CD14-positive monocyte (primary cell): ENCODE data around the gene TMEM198. TPM values are rescaled to one million over a fixed set of nuclear protein-coding genes. Genes with fewer than 3 reads are reported as not detected.

ENCODE experiments used
- DNase-seq, 3 donors: peaks; one replicate each; pipeline ENCODE4 v3.0.0-alpha.2; 2011 to 2022
- H2AFZ ChIP-seq: 2 replicates; pipeline ENCODE4 v1.6.0; 2012; ENCODE audit warnings: mild to moderate bottlenecking, low read depth, low read length, inconsistent platforms; ENCODE audit not compliant: insufficient read depth, poor library complexity, severe bottlenecking
- H3K27ac ChIP-seq, 2 donors: 1 replicate in 1 of 2; 2 replicates in 1 of 2; pipeline ENCODE4 v1.5.1; 2012 to 2013; ENCODE audit warnings: low read length in 2 of 2, control low read depth in 1 of 2, inconsistent platforms in 1 of 2, low read depth in 1 of 2, mild to moderate bottlenecking in 1 of 2
- H3K27me3 ChIP-seq, 2 donors: one replicate each; pipeline versions ENCODE4 v1.6.0 to v1.6.1; 2011 to 2013; ENCODE audit warnings: low read length in 2 of 2; ENCODE audit not compliant: control insufficient read depth in 2 of 2, insufficient read depth in 2 of 2
- H3K36me3 ChIP-seq, 2 donors: replicated peaks in 1 of 2; 1 replicate in 1 of 2; 2 replicates in 1 of 2; pipeline versions ENCODE4 v1.5.1 to v1.6.1; 2012 to 2013; ENCODE audit warnings: low read length in 2 of 2, control low read depth in 1 of 2, inconsistent platforms in 1 of 2, mild to moderate bottlenecking in 1 of 2; ENCODE audit not compliant: insufficient read depth in 2 of 2, control insufficient read depth in 1 of 2
- H3K4me1 ChIP-seq, 2 donors: 1 replicate in 1 of 2; 2 replicates in 1 of 2; pipeline versions ENCODE4 v1.5.1 to v1.6.1; 2012 to 2013; ENCODE audit warnings: low read length in 2 of 2, control low read depth in 1 of 2, inconsistent platforms in 1 of 2, mild to moderate bottlenecking in 1 of 2, moderate library complexity in 1 of 2; ENCODE audit not compliant: insufficient read depth in 2 of 2, control insufficient read depth in 1 of 2
- H3K4me2 ChIP-seq: replicated peaks from 2 replicates; pipeline ENCODE3; 2012; ENCODE audit warnings: low read length, moderate library complexity, mild to moderate bottlenecking; ENCODE audit not compliant: poor library complexity, severe bottlenecking; ENCODE audit errors: extremely low read depth
- H3K4me3 ChIP-seq, 3 experiments: fragments of 200-600 bp in 1 of 3; sonication (generic) in 1 of 3; replicated peaks in 1 of 3; 1 replicate in 2 of 3; 2 replicates in 1 of 3; pipeline ENCODE4 v1.5.1; 2011 to 2013; ENCODE audit warnings: low read length in 3 of 3, mild to moderate bottlenecking in 3 of 3, control low read depth in 2 of 3, low read depth in 2 of 3, inconsistent platforms in 1 of 3, moderate library complexity in 1 of 3
- H3K79me2 ChIP-seq: 2 replicates; pipeline ENCODE4 v1.6.0; 2012; ENCODE audit warnings: mild to moderate bottlenecking, control low read depth, inconsistent platforms, low read length, moderate library complexity; ENCODE audit not compliant: insufficient read depth
- H3K9ac ChIP-seq: 2 replicates; pipeline ENCODE4 v1.6.0; 2017; ENCODE audit warnings: low read length, mild to moderate bottlenecking; ENCODE audit not compliant: insufficient read depth, poor library complexity, severe bottlenecking
- H3K9me3 ChIP-seq, 2 donors: replicated peaks in 1 of 2; 1 replicate in 1 of 2; 2 replicates in 1 of 2; pipeline versions ENCODE4 v1.5.1 to v1.6.1; 2012 to 2013; ENCODE audit warnings: low read length in 2 of 2, control low read depth in 1 of 2; ENCODE audit not compliant: control insufficient read depth in 1 of 2, insufficient read depth in 1 of 2
- H4K20me1 ChIP-seq: 2 replicates; pipeline ENCODE4 v1.6.0; 2012; ENCODE audit warnings: mild to moderate bottlenecking, low read length, control low read depth, moderate library complexity; ENCODE audit not compliant: insufficient read depth
- H3K27ac Mint-ChIP-seq, 7 donors: one replicate each; pipeline ENCODE4 v1.8.0; 2020; ENCODE audit warnings: mild to moderate bottlenecking in 7 of 7, mixed read lengths in 7 of 7, moderate library complexity in 6 of 7, inconsistent platforms in 2 of 7
- H3K27me3 Mint-ChIP-seq, 3 donors: one replicate each; pipeline ENCODE4 v1.8.0; 2021 to 2022; ENCODE audit warnings: low read depth in 3 of 3, mild to moderate bottlenecking in 3 of 3, mixed read lengths in 3 of 3, moderate library complexity in 3 of 3, inconsistent platforms in 1 of 3
- H3K36me3 Mint-ChIP-seq, 2 donors: one replicate each; pipeline ENCODE4 v1.8.0; 2020; ENCODE audit warnings: mixed read lengths in 2 of 2, inconsistent platforms in 1 of 2, mild to moderate bottlenecking in 1 of 2
- H3K4me1 Mint-ChIP-seq: one replicate; pipeline ENCODE4 v1.8.0; 2020; ENCODE audit warnings: mild to moderate bottlenecking, mixed read lengths
- H3K4me3 Mint-ChIP-seq, 2 donors: one replicate each; pipeline ENCODE4 v1.8.0; 2020; ENCODE audit warnings: mild to moderate bottlenecking in 2 of 2, mixed read lengths in 2 of 2, moderate library complexity in 1 of 2
- H3K9me3 Mint-ChIP-seq, 7 donors: one replicate each; pipeline ENCODE4 v1.8.0; 2020 to 2022; ENCODE audit warnings: mixed read lengths in 7 of 7, mild to moderate bottlenecking in 6 of 7, moderate library complexity in 6 of 7, inconsistent platforms in 2 of 7
- WGBS: methylation state at CpG from one replicate; pipeline ENCODE4 v1.1.5; 2013; ENCODE audit warnings: missing lambda C conversion rate; ENCODE audit not compliant: insufficient coverage; 5-methylcytosine and 5-hydroxymethylcytosine counted together
- intact Hi-C, 2 donors: fragments of 100-400 bp; cut with micrococcal nuclease; formaldehyde crosslinking; loops; one replicate each; pipeline versions ENCODE4 v1.15.0 to v1.15.1; 2023
- polyA plus RNA-seq, 3 donors: library from polyadenylated mRNA; depleted of rRNA in 1 of 3; unstranded in 2 of 3; stranded (reverse) in 1 of 3; fragments of 300-500 nt in 2 of 3; fragments of >200 nt in 1 of 3; fragmentation: Illumina TruSeq in 2 of 3; gene quantifications; 1 replicate in 2 of 3; 2 replicates in 1 of 3; pipeline ENCODE4 v1.2.3, GENCODE V29; 2012 to 2021
- TF ChIP-seq, protein P1 (sequence below): fragments of 200-600 bp; IDR thresholded peaks from one replicate; pipeline ENCODE4 v1.8.0; 2022; ENCODE audit warnings: antibody characterized with exemption, mild to moderate bottlenecking

The TMEM198 gene
- polyA plus RNA-seq, 3 donors: not detected

DNA sequence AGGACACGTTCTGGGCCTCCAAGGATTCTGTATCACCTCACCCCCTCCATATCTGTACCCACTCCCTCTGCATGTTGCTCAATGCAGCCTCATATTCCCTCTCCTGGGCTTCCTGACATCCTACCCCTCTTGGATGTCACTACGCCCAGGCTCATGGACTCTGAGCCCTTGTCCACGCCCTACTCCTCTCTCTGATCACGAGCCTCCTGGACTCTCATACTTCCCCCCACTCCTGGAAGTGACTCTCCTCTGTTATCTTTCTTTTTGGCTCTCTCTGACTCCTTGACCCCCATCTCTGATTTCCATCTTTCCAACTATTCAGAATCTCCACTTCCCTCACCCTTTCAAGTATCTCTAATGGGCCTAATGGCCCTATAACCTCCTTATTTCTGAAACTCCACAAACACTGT, 2.1 kb downstream of the TMEM198 start:
- Mint-ChIP-seq H3K36me3 (peaks cover 2 to 6% of the 10 kb centered on the region in 2 donors), H3K4me1 (peaks cover 11% of the 10 kb centered on the region), H3K27ac (peak overlapping the region in 1 of 7 donors; percentile 26), H3K4me3 (peak overlapping the region in 1 of 2 donors; percentile 31), H3K27me3 (peaks cover 40 to 81% (median 50%) of the 10 kb centered on the region in 3 donors), H3K9me3 (peaks cover 0 to 15% (median 2%) of the 10 kb centered on the region in 7 donors)
- Histone ChIP-seq H3K79me2 (no peaks in the 10 kb centered on the region), H3K9me3 (no peaks in the 10 kb centered on the region), H3K9ac (no peak overlapping the region), H2AFZ (no peak overlapping the region), H4K20me1 (no peaks in the 10 kb centered on the region), H3K27ac (no peak overlapping the region), H3K4me3 (no peak overlapping the region), H3K27me3 (peaks cover 24 to 62% of the 10 kb centered on the region in 2 donors), H3K36me3 (no peaks in the 10 kb centered on the region), H3K4me2 (no peak overlapping the region), H3K4me1 (peaks cover 21 to 27% of the 10 kb centered on the region in 2 donors)
- intact Hi-C loops: no loop called here
- no peak for DNase-seq
- TF ChIP-seq, protein P1, sequence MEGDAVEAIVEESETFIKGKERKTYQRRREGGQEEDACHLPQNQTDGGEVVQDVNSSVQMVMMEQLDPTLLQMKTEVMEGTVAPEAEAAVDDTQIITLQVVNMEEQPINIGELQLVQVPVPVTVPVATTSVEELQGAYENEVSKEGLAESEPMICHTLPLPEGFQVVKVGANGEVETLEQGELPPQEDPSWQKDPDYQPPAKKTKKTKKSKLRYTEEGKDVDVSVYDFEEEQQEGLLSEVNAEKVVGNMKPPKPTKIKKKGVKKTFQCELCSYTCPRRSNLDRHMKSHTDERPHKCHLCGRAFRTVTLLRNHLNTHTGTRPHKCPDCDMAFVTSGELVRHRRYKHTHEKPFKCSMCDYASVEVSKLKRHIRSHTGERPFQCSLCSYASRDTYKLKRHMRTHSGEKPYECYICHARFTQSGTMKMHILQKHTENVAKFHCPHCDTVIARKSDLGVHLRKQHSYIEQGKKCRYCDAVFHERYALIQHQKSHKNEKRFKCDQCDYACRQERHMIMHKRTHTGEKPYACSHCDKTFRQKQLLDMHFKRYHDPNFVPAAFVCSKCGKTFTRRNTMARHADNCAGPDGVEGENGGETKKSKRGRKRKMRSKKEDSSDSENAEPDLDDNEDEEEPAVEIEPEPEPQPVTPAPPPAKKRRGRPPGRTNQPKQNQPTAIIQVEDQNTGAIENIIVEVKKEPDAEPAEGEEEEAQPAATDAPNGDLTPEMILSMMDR: no peak
- WGBS: 86% methylated on average over 4 of the region's 4 CpGs

DNA sequence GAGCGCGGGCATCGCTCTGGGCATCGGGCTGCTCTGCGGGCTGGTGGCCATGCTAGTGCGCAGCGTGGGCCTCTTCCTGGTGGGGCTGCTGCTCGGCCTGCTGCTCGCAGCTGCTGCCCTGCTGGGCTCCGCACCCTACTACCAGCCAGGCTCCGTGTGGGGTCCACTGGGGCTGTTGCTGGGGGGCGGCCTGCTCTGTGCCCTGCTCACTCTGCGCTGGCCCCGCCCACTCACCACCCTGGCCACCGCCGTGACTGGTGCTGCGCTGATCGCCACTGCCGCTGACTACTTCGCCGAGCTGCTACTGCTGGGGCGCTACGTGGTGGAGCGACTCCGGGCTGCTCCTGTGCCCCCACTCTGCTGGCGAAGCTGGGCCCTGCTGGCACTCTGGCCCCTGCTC, 3.8 kb downstream of the TMEM198 start:
- no peaks in the 10 kb centered on the region for H3K79me2 ChIP-seq
- no peak overlapping the region for H3K4me3 ChIP-seq
- no peak overlapping the region for H3K4me2 ChIP-seq
- TF ChIP-seq, protein P1: no peak
- Mint-ChIP-seq H3K27me3 (peaks cover 45 to 83% (median 55%) of the 10 kb centered on the region in 3 donors), H3K4me3 (no peak overlapping the region), H3K9me3 (peaks cover 0 to 21% (median 4%) of the 10 kb centered on the region in 7 donors), H3K36me3 (peaks cover 3 to 6% of the 10 kb centered on the region in 2 donors), H3K4me1 (peaks cover 15% of the 10 kb centered on the region), H3K27ac (peak overlapping the region in 1 of 7 donors; percentile 68)
- H3K9ac ChIP-seq: no peak overlapping the region
- no peak overlapping the region for H3K27ac ChIP-seq
- H3K4me1 ChIP-seq: peaks cover 21 to 31% of the 10 kb centered on the region in 2 donors
- H3K27me3 ChIP-seq: peaks cover 24 to 60% of the 10 kb centered on the region in 2 donors
- no peak for DNase-seq
- intact Hi-C loops: no loop called here
- H3K36me3 ChIP-seq: no peaks in the 10 kb centered on the region
- no peak overlapping the region for H2AFZ ChIP-seq
- H3K9me3 ChIP-seq: peaks cover 0 to 5% of the 10 kb centered on the region in 2 donors
- H4K20me1 ChIP-seq: no peaks in the 10 kb centered on the region
- WGBS: 96% methylated on average over 26 of the region's 26 CpGs
